GM18499 (cell line): ENCODE results near the gene NSUN7.
"Not testable (repeated sequence)": the region's sequence is repeated elsewhere in the genome, so short reads cannot be mapped to it uniquely, and the experiment has no call there.

Experiments
- ATAC-seq: cut with Tn5 transposase; IDR thresholded peaks from one replicate; pipeline ENCODE4 v1.9.1; 2021; ENCODE audit warnings: moderate number of reproducible peaks; ENCODE audit not compliant: insufficient read depth, unreplicated experiment

The NSUN7 gene, protein sequence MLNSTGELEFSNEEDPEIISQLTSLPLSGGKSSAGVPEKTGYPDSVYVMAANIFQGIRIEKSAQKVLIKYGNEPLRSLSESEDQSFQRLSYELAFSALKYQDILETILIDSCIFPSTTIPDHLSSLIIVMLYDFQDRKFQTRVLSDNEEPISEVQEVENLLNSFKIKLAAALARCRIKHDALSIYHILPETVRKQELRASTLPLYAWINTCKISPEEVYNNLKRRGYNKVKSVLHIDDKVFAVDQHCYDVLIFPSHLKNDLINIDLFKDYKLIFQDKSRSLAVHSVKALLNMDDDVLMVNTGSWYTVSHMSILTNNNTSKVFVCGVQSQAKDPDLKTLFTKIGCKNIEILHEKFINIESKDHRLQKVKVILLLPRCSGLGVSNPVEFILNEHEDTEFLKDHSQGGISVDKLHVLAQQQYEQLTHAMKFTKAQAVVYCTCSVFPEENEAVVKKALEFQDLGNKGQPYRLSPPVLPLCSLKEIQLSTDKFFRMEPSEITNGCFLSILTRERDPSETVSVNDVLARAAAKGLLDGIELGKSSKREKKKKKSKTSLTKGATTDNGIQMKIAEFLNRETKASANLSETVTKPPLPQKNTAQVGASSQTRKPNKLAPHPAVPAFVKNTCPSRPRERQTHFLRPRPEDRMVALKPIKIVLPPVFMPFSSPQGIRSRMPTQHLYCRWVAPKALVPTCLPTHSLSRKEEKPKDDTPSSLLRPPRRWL

DNA sequence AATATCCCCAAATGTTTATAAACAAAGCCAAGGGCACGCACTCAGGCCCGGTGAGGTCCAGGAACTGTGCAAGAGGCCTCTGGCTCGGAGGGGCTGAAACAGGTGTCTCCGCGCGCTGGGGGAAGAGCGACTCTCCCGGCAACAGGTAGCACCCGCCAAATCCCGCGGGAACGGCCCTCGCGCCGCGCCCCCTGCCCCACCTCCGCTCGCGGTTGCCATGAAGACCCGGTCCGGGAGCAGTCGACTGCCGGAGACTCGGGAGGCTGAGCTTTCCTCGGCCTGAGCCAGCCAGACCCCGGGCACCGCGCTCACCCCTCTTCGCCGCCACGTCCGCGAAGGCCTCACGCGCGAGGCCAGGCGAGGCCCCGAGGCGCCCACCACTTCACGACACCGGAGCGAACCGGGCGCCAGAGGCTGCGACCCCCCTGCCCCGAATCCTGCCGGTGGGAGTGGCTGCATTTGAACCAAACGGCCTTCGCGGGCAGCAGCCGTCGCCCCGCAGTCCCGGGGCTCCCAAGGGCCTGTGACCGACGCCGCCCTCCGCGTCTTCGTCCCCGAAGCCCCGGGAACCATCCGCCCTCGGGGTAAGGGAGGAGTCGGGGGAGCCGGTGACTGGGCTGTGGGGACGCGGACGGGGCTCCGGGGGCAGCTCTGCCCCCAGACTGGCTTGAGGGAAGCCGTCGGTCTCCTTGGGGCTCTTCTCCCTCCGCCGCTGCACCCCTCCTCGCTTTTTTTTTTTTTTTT is at the start of gene NSUN7:
Gene NSUN7 (plus strand): TSS at position 239 of the 744 bp plus-strand sequence. CDS start 739 bp downstream, outside the sequence.
- ATAC-seq = no peak

DNA sequence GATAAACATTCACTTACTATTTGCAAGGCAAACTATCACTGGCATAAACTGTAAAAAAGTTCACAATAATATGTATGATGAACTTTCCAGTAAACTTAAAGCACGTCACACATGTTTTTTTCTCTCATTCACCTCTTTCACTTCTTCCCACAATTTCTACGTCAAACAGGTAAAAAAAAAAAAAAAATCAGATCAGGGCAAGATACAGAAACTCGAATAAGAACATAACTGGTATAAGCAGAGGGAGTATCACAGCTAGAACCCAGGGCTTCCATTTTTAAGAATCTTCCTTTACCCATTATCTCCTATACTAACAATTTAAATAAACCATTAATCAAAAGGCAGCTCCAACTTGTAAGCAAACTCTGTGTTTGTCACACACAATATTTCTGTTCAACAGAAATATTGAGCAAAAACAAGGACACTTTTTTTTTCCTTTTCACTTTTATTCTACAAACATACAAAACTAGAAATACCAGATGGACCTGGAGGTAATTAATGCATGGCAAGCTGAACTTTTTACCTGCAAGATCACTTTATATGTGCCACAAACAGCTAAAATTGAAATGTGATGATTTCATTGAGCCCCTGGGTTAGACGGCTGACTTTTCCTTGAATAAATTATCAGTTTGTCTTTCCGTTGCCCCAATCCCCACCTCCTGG is 47.5 kb upstream of the NSUN7 start:
- no peak for ATAC-seq

DNA sequence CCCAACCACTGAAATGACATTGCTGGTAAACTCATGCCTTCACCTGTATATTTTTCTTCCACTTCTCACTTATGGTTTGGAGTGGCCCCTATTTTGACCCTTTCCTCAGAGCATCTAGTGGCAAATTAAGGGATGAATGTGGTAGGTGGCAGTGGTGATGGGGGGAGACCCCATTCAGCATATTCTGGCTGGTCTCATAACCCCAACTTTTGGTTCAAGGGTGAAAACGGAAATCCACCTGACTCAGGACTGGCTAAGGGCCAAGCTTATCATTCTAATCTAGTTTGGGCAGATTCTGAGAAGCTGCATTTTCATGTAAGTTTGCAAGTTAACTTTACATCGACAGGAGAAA is 47.0 kb upstream of the NSUN7 start:
- ATAC-seq = no peak

DNA sequence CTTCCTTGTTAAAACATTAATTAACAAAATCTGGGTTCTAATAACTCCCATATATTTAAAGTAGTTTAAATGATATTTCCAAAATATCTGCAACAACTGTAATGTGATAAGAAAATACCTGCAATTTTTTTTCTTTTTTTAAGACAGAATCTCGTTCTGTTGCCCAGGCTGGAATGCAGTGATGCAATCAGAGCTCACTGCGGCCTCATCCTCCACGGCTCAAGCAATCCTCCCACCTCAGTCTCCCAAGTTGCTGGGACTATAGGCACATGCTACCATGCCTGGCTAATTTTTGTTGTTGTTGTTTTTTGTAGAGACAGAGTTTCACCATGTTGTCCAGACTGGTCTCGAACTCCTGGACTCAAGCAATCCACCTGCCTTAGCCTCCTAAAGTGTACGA is 45.7 kb upstream of the NSUN7 start:
- no peak for ATAC-seq

DNA sequence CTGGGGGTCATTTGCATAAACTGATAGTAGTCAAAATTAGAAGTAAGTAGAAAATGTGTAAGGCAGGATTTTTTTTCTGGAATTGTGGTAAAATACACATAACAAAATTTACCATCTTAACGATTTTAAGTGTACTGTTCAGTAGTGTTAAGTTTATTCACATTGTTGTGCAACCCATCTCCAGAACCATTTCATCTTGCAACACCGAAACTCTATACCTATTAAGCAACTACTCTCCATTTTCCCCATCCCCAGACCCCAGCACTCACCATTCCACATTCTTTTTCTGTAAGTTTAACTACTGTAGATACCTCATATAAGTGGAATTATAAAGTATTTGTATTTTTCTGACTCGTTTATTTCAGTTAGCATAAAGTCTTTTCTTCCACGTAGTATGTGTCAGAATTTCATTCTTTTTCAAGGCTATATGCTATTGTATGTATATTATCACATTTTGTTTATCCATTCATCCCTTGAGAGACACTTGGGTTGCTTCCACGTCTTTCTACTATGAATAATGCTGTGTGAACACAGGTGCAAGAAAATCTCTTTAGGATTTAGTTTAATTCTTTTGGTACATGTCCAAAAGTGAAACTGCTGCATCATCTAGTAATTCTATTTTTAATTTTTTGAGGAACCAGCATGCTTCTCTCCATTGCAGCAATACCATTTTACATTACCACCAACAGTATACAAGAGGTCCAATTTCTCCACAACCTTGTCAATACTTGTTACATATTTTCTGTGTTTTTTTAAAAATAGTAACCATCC is 39.1 kb upstream of the NSUN7 start:
- no peak for ATAC-seq

DNA sequence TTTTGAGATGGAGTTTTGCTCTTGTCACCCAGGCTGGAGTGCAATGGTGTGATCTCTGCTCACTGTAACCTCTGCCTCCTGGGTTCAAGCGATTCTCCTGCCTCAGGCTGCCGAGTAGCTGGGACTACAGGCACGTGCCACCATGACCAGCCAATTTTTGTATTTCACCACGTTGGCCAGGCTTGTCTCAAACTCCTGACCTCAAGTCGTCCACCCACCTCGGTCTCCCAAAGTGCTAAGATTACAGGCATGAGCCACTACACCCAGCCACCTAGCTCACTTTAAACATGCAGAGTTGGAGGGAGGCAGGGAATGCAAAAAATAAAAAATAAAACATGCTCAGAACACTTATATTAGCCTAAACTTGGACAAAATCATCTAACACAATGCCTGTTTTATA is 36.8 kb upstream of the NSUN7 start:
- not testable (repeated sequence) for ATAC-seq

DNA sequence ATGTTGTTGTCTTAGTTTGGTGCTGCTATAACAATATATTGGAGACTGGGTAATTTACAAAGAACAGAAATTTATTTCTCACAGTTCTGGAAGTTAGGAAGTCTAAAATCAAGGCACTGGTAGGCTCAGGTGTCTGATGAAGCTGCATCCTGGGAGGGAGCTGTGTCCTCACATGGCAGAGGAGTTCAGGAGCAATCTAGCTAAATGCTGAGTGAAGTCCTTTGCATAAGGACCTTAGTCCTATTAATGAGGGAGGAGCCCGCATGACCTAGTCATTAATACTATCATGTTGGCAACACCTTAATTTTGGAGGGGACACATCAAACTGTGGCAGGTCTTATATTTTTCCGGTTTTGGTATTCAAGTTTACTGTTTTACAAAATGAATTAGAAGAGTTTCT is 36.0 kb upstream of the NSUN7 start:
- ATAC-seq = no peak

DNA sequence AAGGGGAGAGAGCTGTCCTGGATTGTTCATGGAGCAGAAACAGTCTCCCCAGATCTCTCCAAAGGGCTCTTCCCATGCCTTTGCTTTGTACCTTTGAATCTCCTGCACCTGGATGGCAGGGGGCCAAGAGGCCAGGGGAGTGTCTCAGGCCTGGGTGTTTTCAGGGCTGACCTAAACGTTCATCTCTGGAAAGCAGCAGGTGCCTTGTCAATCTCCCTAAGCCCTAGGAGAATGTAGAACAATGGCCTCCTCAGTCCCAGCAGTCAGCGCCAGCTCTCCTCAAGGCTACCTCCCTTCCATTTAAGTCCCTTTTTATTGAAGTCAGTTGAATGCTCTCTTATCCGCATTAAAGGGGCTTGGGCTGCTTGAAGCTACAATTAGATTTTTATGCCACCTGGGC is 31.2 kb upstream of the NSUN7 start:
- no peak for ATAC-seq

DNA sequence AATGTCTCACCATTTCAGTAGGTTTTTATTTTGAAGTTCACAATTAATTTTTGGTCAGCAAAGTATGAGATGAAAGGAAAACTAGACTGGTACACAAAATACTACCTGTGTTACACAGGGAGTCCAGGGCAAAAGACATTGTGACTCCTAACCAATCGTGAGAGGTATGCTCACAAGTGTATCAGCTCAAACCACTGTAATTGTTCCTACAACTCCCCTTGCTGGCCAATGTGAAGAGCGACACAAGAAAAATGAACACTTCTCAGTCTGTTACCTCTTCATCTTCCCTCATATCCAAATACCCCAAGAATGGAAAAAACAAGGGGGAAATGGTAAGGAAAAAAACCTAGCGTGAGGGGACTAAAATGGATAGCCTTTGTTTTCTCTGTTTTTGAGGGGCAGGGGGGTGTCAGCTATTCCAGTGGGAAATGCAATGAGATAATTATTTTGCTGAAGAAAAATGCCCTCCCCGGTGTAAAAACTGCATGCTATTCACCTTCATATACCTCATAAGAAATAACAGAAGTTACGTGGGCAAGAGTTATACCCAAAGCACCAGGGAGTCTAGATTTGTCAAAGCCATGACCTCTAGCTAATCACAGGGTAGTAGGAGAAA is 30.6 kb upstream of the NSUN7 start:
- no peak for ATAC-seq

DNA sequence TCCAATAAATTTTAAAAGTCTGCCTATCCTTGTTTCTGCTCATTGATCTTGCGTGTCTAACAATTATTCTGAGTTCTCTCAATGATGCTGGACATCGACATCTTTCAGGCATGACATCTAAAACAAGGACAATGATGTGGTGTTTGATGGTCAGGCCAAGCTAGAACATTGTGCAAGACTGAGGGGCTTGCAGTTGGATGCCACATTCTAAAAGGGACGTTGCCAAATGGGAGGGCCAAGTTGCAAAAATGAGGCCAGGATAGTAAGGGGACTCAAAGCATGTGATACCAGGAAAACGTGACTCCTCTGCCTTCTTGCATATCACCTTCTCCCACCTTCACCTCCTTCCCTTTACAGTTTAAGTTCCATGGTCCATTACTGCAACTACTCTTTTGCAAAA is 29.4 kb upstream of the NSUN7 start:
- ATAC-seq = no peak

DNA sequence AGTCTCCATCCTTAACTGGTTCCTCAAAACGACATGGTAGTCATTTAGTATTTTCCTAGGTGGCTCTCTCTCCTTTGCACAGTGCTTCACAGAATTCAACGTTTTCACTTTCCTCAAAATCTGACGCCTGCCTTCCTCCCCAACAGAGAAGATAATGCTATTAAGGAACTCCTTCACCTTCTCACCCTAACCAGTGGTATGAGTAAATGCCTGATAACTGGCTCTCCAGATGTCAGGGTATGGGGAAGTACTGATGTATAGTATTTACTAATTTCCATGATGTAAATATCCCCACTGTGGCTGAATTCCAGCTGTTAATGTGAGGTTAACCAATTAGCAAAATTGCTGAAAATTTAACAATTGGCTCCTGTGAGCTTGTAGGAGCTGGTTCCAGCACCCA is 28.8 kb upstream of the NSUN7 start:
- no peak for ATAC-seq

DNA sequence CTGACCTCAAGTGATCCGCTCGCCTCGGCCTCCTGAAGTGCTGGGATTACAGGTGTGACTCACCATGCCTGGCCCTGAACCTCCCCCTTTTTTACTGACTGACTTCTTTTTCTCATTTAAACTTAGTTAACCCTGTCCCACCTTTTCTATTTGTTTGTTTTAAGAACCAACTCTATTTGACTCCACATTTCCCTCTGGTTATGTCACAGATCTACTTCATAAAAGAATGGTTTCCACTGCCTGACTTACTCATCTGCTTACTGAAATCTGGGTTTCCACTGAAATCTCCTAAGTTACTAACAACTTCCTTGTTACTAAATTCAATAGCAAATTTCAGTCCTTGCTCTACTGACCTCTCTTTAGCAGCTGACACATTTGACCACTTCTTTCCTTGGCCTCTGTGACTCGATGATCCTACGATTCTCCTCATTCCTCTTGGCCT is 28.0 kb upstream of the NSUN7 start:
- ATAC-seq = no peak

DNA sequence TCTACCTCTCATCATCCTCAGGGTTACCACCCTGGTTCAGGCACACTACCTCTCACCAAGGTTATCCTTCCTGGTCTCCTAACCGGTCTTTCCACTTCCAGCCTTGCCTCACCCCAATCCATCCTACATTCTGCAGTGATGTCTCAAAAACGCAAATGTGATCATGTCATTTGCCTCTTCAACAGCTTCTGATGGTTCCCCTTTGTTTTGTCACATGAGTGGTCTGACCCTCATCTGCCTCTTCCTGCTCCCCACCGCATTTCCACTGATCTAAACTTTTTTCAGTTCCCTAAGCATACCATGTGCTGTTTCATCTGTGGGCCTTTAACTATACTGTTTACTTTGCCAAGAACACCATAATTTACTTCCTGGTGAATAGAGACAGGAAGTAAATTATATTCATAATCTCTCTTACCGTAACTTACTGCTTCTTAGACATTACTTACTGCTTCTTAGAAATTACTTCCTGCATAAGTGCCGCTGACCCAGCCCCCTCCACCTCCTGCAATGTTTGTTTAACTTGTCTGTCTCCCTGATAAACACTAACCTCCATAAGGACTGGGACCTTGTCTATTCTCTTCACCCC is 27.1 kb upstream of the NSUN7 start:
- ATAC-seq = peak; percentile 75

DNA sequence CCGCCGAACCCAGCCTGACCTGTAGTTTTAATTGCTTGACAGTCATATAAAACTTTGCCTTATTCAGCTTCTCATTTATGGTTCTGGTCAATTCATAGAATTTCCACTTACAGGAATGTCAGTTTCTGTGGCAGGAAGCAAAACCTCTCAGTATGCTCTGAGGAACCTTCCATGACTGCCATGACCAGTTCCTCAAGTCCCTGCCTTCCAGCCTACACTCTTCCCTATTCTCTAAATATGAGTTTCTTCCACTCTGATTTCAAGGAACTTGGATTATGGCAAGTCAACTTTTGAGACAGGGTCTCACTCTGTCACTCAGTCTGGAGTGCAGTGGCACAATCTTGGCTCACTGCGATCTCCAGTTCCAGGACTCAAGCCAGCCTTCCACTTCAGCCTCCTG is 26.0 kb upstream of the NSUN7 start:
- no peak for ATAC-seq

DNA sequence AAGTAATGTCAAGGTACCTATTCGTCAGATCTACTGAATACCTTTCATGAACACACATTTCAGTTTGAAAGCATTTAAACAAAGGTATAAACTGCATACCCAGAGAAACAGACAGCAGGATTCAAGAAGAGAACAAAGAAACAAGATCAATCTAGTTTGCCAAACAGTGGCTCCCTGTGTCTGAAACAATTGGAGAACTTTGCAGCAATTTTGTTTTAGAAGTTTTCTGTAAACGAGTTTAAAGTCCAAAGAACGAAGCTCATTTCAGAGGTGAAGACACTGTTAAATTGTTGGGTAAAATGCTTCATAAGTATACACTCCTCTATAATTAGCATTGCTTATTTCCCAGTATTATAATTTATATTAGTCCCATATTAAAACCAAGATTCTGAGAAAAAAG is 21.4 kb upstream of the NSUN7 start:
- no peak for ATAC-seq

DNA sequence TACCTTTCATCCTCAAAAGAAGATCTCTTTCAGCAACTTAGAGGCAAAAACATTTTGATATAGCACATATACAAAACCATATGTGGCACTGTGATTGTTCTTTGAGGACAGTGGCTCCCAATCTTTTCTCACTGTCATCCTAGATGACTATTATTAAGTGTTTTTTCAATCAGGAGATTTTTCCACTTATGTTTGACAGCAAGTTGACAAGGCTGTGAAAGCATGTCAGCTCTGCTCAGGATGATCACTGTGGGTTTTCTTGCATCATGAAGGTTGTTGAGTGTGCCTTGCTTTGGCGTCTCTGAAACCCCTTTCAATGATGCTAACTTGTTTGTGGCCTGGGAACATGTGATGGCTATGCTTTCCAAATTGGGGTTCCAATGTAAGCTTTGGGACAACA is 20.2 kb upstream of the NSUN7 start:
- no peak for ATAC-seq

DNA sequence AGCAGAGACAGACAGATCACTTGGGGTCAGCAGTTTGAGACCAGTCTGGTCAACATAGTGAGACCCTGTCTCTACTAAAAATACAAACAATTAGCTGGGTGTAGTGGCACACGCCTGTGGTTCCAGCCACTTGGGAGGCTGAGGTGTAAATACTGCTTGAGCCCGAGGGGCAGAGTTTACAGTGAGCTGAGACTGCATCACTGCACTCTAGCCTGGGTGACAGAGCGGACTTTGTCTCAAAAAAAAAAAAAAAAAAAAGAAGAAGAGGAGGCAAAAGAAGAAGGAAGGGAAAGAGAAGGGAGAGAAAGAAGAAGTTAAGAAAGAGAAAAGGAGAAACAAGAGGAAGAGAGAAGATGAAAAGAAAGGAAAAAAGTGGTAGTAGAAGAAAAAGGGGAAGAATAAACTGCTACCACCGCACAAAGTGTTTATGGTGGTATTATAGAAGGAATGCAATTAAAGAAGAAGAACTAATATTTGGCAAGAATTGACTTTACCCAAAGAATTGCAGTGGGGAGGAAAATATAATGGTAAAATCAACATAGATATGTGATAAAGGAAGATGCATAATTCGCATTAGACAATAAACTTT is 19.6 kb upstream of the NSUN7 start:
- ATAC-seq = no peak

DNA sequence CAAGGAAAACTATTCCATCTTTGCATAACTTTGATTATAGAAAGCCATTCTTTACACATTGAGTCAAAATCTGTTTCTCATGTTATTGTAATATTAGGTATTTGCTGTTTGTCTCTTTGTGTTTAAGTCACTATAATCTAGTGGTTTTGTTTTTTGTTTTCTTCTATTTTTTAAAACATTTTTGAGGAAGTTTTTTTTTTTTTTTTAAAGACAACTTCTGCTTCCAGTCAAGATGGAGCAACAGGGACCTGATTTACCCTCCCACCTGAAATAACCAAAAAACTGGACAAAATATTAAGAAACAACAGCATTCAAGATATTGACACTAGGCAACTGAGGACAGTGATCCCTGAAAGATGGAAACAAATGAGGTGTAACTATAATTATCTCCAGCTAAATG is 18.4 kb upstream of the NSUN7 start:
- no peak for ATAC-seq

DNA sequence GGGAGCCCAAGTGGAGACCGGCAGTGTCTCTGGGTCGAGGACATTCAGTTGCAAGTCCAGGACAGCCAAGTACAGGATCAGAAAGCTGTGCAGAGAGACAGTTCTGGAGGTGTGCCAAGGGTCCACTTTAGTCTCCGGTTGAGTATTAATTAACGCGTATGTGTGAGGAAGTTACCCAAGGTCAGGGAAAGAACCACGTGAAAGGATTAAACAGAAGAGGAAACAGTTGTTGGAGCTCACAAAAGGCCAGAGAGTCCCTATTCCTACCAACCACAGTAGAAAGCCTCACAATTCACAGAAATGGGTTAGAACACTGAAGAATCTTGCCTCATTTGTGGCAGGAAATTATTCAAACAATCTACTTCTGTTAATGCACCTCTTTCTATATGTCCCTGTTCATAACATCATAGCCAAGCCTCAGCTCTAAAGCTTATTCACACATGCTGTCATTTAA is 17.9 kb upstream of the NSUN7 start:
- no peak for ATAC-seq
